Medulla oblongata (tissue), 1 donor: ENCODE data around the gene JAKMIP3.

ENCODE experiments used
- DNase-seq: peaks from one replicate; pipeline ENCODE4 v3.0.0-alpha.2; 2015; ENCODE audit errors: extremely low spot score

JAKMIP3 gene

GRCh38 chr10:132065491-132066105, at the start of gene JAKMIP3:
JAKMIP3 (plus strand) TSS chr10:132065946; CDS start chr10:132104809, 38,863 bp downstream.
- DNase-seq: peak; percentile 79

GRCh38 chr10:132016514-132016913, 49.2 kb upstream of the JAKMIP3 start:
- no peak for DNase-seq

- DNase-seq: no peak
Observed at GRCh38 chr10:132018446-132018845, 47.3 kb upstream of the JAKMIP3 start.

- DNase-seq: no peak
Observed at GRCh38 chr10:132019366-132019765, 46.4 kb upstream of the JAKMIP3 start.

- DNase-seq: no peak
Observed at GRCh38 chr10:132020456-132020855, 45.3 kb upstream of the JAKMIP3 start.

- no peak for DNase-seq
Observed at GRCh38 chr10:132021046-132021445, 44.7 kb upstream of the JAKMIP3 start.

GRCh38 chr10:132021504-132022143, 44.1 kb upstream of the JAKMIP3 start:
- no peak for DNase-seq

GRCh38 chr10:132022241-132022640, 43.5 kb upstream of the JAKMIP3 start:
- DNase-seq: no peak

- peak; percentile 86 for DNase-seq
Observed at GRCh38 chr10:132023092-132023811, 42.5 kb upstream of the JAKMIP3 start.

GRCh38 chr10:132027423-132027983, 38.2 kb upstream of the JAKMIP3 start:
- no peak for DNase-seq

- DNase-seq: no peak
Observed at GRCh38 chr10:132028706-132029105, 37.0 kb upstream of the JAKMIP3 start.

- no peak for DNase-seq
Observed at GRCh38 chr10:132030898-132031463, 34.8 kb upstream of the JAKMIP3 start.

- DNase-seq: no peak
Observed at GRCh38 chr10:132033632-132034031, 32.1 kb upstream of the JAKMIP3 start.

GRCh38 chr10:132035476-132035875, 30.3 kb upstream of the JAKMIP3 start:
- no peak for DNase-seq

GRCh38 chr10:132036153-132036886, 29.4 kb upstream of the JAKMIP3 start:
- peak; percentile 21 for DNase-seq

GRCh38 chr10:132036887-132037675, 28.7 kb upstream of the JAKMIP3 start:
- peak; percentile 42 for DNase-seq

GRCh38 chr10:132037676-132037975, 28.1 kb upstream of the JAKMIP3 start:
- no peak for DNase-seq

- DNase-seq: no peak
Observed at GRCh38 chr10:132039371-132039770, 26.4 kb upstream of the JAKMIP3 start.

- DNase-seq: no peak
Observed at GRCh38 chr10:132040046-132040445, 25.7 kb upstream of the JAKMIP3 start.

GRCh38 chr10:132041340-132041739, 24.4 kb upstream of the JAKMIP3 start:
- no peak for DNase-seq
